GM12878 (cell line): Measurements from ENCODE around the gene CETP. TPM values are rescaled to one million over a fixed set of nuclear protein-coding genes. Genes with fewer than 3 reads are reported as not detected.

Experiments
- ASH2L ChIP-seq: fragments of 300-600, 200-600 bp; sonication (generic); IDR thresholded peaks from 2 replicates; pipeline ENCODE4 v1.6.1; 2017; ENCODE audit warnings: low read depth, mild to moderate bottlenecking, borderline replicate concordance
- CBX3 ChIP-seq: fragments of 200-600 bp; sonication (generic); IDR thresholded peaks from 2 replicates; pipeline ENCODE4 v1.6.1; 2016; ENCODE audit warnings: low read depth, borderline replicate concordance
- CUX1 ChIP-seq: IDR thresholded peaks from 2 replicates; pipeline ENCODE4 v1.6.1; 2012; ENCODE audit warnings: improper control_type of control experiment, low read depth, low read length; ENCODE audit not compliant: insufficient replicate concordance
- EED ChIP-seq: sonication (generic); IDR thresholded peaks from 2 replicates; pipeline ENCODE4 v1.6.1; 2016; ENCODE audit warnings: antibody characterized with exemption, low read depth
- EGR1 ChIP-seq, 2 experiments: IDR thresholded peaks; 1 replicate in 1 of 2; 2 replicates in 1 of 2; pipeline ENCODE4 v1.6.1; 2011 to 2012; ENCODE audit warnings: low read depth in 2 of 2, low read length in 2 of 2, borderline replicate concordance in 1 of 2, mild to moderate bottlenecking in 1 of 2, moderate library complexity in 1 of 2
- EZH2 ChIP-seq: IDR thresholded peaks from 2 replicates; pipeline ENCODE4 v1.6.1; 2012; ENCODE audit warnings: low read depth, mild to moderate bottlenecking, control low read depth, inconsistent platforms, low read length, borderline replicate concordance; ENCODE audit not compliant: control insufficient read depth
- HCFC1 ChIP-seq: fragments of 150-350 bp; IDR thresholded peaks from 2 replicates; pipeline ENCODE4 v1.6.1; 2014; ENCODE audit warnings: low read length
- KAT2A ChIP-seq: conservative IDR thresholded peaks from 2 replicates; pipeline ENCODE4 v1.6.1; 2011; ENCODE audit warnings: low read depth, low read length; ENCODE audit not compliant: control insufficient read depth
- NRF1 ChIP-seq: conservative IDR thresholded peaks from 2 replicates; pipeline ENCODE4 v1.6.1; 2011; ENCODE audit warnings: mild to moderate bottlenecking, low read depth, low read length, improper control_type of control experiment
- PAX5 ChIP-seq: IDR thresholded peaks from 2 replicates; pipeline ENCODE4 v1.6.1; 2011; ENCODE audit warnings: low read depth, low read length, borderline replicate concordance
- POLR2AphosphoS2 ChIP-seq: IDR thresholded peaks from 2 replicates; pipeline ENCODE4 v1.6.1; 2011; ENCODE audit warnings: low read depth, mild to moderate bottlenecking, low read length, improper control_type of control experiment, moderate library complexity
- POLR2AphosphoS5 ChIP-seq: IDR thresholded peaks from 2 replicates; pipeline ENCODE4 v1.6.1; 2011; ENCODE audit warnings: mild to moderate bottlenecking, low read length, inconsistent platforms
- REST ChIP-seq: IDR thresholded peaks from 2 replicates; pipeline ENCODE4 v1.6.1; 2012; ENCODE audit warnings: mild to moderate bottlenecking, low read depth, low read length
- RUNX3 ChIP-seq: IDR thresholded peaks from 2 replicates; pipeline ENCODE4 v1.6.1; 2012; ENCODE audit warnings: low read length, inconsistent platforms
- SKIL ChIP-seq: fragments of 450-650 bp; IDR thresholded peaks from 2 replicates; pipeline ENCODE4 v1.6.1; 2017; ENCODE audit warnings: mild to moderate bottlenecking, low read depth, inconsistent platforms; ENCODE audit not compliant: poor library complexity, severe bottlenecking
- SUPT20H ChIP-seq: IDR thresholded peaks from 2 replicates; pipeline ENCODE4 v1.6.1; 2011; ENCODE audit warnings: low read depth, mild to moderate bottlenecking, low read length, moderate library complexity, borderline replicate concordance; ENCODE audit not compliant: control insufficient read depth
- ZNF217 ChIP-seq: fragments of 450-650 bp; IDR thresholded peaks from 2 replicates; pipeline ENCODE4 v1.6.1; 2017; ENCODE audit warnings: antibody characterized with exemption, mild to moderate bottlenecking
- ZNF24 ChIP-seq: fragments of 450-650 bp; IDR thresholded peaks from 2 replicates; pipeline ENCODE4 v1.6.1; 2017; ENCODE audit warnings: antibody characterized with exemption, mild to moderate bottlenecking
- polyA plus RNA-seq, 11 experiments: library from polyadenylated mRNA; depleted of rRNA in 4 of 11; unstranded in 6 of 11; stranded (reverse) in 5 of 11; fragments of >200 nt; fragmentation: Nextera tagmentation in 4 of 11; fragmentation: Illumina TruSeq in 1 of 11; extraction: Ambion mirVana in 4 of 11; extraction: Trizol in 1 of 11; gene quantifications; 1 replicate in 1 of 11; 2 replicates in 10 of 11; pipeline versions ENCODE4 v1.2.1 to v1.2.3, GENCODE V29; 2011 to 2016; ENCODE audit warnings: inconsistent platforms in 2 of 11, missing spikeins in 2 of 11, low read depth in 1 of 11
- total RNA-seq, 4 experiments: library from RNA; depleted of rRNA in 3 of 4; stranded (reverse); fragments of >200 nt in 3 of 4; fragmentation: Illumina TruSeq in 1 of 4; extraction: Trizol in 1 of 4; gene quantifications; 2 replicates each; pipeline versions ENCODE4 v1.2.1 to v1.2.3, GENCODE V29; 2013 to 2021

CETP gene
- total and polyA plus RNA-seq, 10 of the 15 experiments (the other 5 are each of a cell fraction or from before 2014, with no cell fraction given) = 1.2 to 6.4 (median 2.1) TPM

GRCh38 chr16:56938664-56939513 lies 22.9 kb upstream of the CETP start (continued):
- no peak for TF ChIP-seq EGR1 (IDR thresholded peaks at IDR 0.05; ENCODE audit: borderline replicate concordance in 1 of 2, low read depth in 2 of 2, low read length in 2 of 2)
- TF ChIP-seq CUX1 = no peak
- no peak for TF ChIP-seq HCFC1
- TF ChIP-seq SKIL = no peak
- no peak for TF ChIP-seq ZNF217
- TF ChIP-seq KAT2A = no peak
- TF ChIP-seq REST = no peak
- TF ChIP-seq RUNX3 = peak; percentile 75; the same call in 1 of the 2 replicates
- peak; percentile 56; the same call in 1 of the 2 replicates for TF ChIP-seq EED
- no peak for TF ChIP-seq EZH2
- TF ChIP-seq SUPT20H = no peak
- peak; percentile 64 for TF ChIP-seq PAX5
- TF ChIP-seq POLR2AphosphoS2 = peak; percentile 96
- no peak for TF ChIP-seq ASH2L
- TF ChIP-seq NRF1 = no peak
- TF ChIP-seq ZNF24 = no peak
- no peak for TF ChIP-seq CBX3
- peak; percentile 91 for TF ChIP-seq POLR2AphosphoS5
